CD1c-positive myeloid dendritic cell (primary cell): ENCODE results near the gene RGL1.

Experiments
- DNase-seq: peaks from one replicate; pipeline ENCODE4 v3.0.0-alpha.2; 2016; ENCODE audit errors: extremely low spot score

Gene RGL1

DNA sequence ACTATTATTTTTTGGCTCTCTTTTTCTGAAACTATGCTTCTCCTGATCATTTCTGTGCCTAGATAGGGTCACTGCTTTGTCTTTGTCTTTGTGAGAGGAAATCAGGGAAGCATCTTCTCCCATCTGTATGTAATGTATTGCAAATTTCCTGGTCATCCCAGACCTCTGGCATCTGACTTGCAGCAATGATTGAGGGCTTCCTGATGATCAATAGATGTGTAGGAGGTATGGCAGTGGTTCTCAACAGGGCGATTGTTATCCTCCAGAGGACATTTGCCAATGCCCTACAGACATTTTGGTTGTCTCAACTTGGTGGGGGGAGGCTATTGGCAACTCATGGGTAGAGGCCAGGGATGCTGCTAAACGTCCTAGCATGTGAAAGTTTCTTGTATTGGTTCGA is 64.7 kb downstream of the RGL1 start:
- no peak for DNase-seq

DNA sequence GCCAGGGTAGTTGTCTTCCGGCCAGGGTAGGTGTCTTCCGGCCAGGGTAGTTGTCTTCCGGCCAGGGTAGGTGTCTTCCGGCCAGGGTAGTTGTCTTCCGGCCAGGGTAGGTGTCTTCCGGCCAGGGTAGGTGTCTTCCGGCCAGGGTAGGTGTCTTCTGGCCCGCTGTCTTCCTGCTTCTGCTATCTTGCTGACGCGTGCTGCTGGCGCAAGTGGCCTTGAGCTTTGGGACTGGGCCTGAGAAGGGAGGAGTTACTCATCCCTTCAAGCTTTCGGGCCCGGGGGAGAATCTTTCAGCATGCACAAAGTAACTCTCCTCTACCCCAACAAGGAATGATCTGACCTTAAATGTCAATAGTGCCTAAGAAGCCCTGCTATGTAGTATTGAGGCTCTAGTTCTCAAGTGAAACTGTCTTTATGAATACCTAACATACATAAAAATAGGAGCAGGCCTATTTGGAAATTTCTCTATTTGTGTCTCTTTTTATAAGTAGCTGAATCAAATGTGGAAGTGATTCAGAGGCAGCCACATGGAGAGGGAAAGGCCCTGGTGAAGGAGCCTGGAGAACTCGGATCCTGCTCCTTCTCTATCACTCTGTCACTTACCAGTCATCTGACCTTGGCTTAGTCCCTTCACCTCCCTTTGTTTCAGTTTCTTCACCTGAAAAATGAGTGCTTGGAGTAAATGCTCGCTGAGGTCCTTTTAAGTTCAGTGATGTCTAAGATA is 65.6 kb downstream of the RGL1 start:
- peak; percentile 35 for DNase-seq

DNA sequence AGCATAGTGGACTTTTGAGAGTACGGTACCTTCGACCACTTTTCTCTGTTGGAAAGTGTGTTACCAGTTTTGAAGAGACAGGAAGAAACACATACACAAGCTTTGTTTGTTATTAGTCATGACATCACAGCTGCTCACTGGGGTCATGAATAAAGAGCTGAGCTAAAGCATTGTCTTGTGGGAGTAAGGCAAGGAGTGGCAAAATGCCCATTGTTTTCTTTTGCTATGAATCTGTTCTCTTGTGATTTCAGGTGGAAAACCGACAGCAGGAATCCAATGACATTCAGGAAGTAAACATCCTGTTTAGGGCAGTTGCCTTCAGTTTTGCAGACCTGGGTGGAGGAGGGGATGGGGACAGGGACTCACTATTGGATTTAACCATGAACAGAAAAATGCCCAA is 66.2 kb downstream of the RGL1 start:
- no peak for DNase-seq

DNA sequence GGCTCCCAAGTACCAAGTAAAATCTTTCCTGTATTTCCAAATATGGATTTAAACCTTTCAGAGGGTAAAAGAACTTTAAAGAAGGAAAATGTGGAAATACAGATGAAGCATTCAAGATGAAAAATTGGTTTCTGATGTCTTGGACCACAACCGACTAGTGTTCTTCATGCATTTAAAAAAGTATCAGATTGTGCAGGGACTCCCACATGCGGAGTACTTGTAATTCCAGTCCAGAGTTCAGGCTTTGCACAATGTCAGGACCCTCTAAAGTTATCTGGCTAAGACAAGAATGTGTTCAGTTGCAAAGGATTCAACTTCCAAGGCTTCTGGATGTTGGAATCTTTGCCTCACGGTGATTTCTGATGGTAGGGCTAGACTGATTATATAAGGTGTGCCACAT is 66.7 kb downstream of the RGL1 start:
- DNase-seq = no peak

DNA sequence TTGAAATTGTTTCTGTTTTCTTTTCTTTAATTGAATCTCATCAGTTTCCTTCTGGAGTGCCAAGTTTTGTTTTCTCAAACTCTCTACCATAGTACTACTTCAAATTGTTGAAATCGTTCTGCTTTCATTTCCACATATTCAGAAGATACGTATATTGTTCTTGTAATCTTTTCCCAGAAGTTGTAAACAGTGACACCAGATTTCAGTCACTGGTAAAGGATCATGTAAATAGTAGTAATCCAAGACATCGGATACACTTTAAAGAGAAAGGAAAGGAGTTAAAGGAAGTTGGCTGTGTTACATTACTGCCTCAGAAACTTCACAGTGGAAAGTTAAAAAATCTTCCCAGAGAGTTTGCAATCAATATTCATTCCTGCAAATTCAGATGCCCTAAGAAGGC is 67.5 kb downstream of the RGL1 start:
- DNase-seq = peak; percentile 38

DNA sequence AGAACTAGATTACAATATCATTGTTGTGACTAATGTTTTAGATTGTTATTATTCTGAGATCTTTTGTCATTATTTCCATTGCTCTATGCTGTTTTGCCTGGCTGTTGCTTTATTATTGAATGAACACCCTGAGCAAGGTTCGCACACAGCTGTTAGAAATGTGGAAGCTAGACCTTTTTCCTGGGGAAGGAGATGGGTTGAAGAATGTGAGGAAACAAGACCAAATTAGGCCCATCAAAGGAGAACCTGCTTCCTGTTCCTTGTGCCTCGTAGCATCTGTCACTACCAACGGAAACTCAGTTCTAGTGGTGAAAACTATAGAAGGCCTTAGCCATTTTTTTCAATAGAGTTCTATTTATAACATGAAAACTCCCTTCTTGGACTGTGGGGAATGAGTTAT is 68.7 kb downstream of the RGL1 start:
- peak; percentile 50 for DNase-seq

DNA sequence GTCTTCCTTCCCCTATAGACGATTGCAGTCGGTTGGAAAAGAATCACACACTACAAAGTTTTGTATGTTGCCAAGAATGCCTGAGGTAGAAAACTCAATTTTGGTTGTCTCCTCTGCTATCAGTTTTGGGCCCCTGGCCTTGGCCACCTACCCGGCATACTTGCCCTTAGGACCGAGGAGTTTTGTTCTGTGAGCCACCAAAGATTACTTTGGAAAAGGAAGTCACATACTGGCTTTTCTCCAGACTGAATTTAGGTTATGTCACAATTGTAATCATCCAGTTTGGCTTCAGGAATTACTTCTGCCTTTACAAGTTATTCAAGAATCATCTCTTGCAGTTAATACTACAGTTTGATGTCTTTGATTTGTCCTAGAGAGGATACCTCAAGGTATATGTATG is 71.4 kb downstream of the RGL1 start:
- DNase-seq = peak; percentile 33

DNA sequence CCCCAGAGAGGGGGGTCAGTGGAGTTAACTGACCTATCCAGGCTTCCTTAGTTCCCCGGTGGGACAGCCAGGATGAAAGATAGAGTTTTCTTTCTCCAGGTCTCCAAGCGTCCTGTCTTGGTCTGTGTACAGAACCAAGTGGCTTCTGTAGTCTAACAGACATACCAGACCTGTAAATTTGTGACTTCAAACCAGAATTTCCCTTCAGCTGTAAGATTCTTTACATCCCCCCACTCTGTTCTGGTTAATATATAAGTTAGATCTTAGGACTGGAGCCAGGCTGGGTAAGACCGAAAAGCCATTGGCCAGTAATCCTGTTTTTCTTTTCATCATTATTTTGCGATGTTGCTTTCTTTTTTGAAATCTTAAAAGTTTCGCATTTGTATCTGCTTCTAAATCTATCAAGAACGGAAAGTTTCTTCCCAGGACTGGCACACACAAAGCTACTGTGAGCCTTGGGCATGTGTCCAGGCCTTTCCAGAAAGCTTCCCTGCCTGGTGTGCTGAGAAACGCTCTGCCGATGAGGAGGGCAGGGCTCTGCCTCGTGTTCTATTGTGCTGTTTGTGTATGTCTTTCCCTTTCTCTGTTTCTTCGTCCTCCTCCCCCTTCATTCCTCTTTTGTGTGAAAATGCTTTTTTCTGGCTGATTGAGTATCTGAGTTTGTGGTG is 72.3 kb downstream of the RGL1 start:
- DNase-seq = no peak

DNA sequence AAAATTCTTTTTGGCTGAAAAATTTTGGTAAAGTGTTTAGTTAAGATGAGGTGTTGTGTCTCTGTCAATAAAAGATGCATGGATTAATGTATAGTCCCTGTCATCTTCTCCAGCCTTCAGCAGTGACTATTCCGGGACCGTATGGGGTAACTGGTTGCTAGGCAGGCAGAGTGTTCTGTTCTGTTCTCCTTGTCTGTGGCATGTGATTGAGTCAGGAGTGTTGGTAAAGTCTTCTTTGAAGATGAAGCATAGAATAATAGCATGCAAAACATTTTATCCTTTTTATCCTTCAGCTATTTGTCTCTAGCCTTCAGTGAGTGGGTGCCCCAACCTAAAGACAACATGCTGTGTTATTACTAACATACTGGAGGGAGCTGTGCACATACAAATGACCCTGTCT is 74.6 kb downstream of the RGL1 start:
- no peak for DNase-seq

DNA sequence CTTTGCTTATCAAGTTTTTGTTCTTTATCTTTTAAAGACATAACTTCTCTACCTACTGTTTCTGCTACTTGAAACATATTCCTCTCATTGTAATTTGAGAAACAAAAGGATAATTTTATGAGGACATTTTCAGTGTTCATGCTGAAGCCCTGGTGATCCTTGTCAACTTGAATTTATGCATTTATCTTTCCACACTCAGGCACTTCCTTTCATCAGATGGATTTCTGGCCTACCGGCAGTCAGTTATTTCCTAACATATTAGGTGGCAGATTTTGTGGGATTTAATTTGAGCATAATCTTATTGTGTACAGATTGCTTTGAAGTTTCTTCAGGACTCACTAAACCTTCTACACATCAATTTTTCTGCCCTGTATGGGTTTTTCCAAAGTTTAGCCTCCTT is 75.0 kb downstream of the RGL1 start:
- no peak for DNase-seq

DNA sequence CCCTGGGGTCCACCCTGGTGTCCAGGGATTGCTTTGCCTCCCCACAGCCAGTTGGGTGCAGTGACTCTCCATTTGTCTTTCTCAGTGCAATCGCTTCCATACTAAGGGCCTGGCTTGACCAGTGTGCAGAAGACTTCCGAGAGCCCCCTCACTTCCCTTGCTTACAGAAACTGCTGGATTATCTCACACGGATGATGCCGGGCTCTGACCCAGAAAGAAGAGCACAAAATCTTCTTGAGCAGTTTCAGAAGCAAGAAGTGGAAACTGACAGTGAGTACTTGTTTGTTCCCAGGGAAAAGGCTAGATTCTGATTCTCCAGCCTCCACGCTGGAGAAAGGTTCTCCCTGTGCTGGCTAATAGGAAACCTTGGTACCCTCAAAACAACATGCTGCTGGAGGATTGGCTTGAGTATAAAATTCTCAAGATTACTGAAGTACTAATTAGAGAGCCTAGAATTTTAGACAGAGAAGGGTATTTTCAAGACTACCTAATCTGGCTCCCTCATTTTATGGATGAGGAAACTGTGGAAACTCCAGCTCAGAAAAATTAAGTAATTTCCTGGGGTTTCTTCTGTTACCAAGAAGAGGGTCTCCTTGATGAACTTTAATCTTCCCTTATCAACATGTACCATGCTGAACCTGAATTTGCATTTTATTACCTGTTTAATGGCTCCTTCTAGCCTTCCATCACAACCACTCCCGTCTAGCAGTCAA is 75.8 kb downstream of the RGL1 start:
- no peak for DNase-seq

DNA sequence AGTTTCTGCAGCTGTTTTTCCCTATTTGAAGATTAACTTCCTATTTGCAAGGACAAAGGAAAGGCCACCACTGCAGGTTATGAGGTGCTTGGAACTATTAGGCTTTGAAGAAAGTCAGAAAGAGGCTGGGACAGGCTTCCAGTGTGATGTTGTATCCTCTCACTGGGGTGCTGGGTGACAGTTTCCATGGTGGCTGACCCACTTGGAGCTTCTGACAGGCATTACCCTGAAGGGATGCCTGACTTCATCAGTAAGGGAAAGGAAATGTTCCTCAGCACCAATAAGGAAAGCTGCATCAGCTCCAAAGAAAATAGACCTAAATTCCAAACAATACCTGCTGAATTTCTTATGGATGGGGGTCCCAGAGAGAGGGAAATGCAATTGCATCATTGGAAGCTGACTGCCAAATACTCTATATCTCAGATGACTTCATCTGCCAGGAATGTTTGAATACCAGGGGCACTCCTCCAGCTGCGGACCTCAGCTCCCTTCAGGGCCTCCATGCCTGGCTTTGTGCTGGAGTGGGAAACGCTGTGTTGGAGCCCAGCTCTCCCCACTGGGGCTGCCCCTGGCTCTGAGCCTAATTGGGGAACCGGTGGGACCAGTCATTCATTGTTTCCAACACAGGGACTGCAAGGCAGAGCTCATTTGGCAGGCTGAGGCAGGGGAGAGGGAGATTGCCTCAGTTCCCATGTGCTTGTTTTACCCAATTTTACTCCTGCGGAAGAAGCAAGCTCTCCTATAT is 76.6 kb downstream of the RGL1 start:
- DNase-seq = no peak

DNA sequence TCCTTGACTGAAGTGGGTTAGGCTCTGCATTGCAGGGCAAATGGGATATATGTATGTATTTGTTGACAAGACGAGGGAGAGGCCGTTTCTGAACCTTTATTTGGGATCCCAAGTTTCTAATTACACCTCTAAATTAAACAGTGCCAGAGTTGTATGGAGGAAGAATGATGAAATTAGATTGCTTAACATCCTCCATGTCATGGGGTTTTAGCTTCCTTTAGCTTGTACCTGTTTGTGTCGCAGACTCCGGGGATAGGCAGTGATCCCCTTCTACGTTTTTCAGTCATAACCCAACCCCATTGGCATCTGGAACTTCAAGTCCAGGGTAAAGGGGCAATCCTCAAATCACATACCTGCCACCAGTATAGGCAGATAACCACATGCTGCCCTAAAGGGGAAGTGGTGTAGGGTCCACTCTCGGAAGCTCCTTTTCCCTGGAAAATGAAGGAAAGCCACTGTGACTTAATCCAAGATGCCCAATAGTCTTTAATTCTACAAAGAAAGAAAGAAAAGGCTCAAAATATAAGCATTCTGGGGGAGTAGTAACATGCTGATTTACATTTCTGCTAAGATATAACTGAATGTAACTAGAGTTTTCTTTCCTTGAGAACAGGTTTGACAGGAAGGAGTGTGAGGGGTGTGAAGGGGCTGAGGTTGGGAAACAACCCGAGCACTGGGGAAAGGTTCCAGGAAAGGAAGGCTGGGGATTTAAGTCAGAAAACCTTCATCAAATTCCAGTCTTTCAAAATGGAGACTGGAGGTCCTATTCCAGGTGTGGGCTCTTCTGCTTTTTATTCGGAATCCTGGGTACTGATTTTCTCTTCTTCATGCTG is 77.6 kb downstream of the RGL1 start:
- DNase-seq = peak; percentile 26

DNA sequence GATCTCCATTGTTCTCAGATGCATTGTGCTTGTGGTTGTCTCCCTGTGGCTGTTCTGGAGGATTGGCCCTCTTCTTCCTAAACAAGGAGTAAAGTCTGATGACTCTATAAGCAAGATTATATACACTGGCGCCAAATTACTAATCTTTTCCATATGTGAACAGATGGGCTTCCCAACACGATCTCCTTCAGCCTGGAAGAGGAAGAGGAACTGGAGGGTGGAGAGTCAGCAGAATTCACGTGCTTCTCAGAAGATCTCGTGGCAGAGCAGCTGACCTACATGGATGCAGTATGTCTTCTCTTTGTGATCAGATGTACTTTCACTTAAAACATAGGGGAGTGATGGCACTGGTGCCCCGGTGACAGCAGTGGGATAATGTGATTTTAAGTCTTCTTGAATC is 78.7 kb downstream of the RGL1 start:
- peak; percentile 79 for DNase-seq

DNA sequence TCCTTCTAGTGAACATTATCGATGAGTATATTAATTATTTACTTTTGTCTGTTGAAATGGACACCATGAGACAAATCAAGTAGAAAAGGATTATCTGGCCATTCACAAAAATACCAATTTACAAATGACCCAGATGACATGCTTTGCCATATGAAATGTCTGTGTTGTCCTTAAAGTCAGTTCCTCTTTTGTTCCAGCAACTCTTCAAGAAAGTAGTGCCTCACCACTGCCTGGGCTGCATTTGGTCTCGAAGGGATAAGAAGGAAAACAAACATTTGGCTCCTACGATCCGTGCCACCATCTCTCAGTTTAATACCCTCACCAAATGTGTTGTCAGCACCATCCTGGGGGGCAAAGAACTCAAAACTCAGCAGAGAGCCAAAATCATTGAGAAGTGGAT is 79.6 kb downstream of the RGL1 start:
- DNase-seq = peak; percentile 28

DNA sequence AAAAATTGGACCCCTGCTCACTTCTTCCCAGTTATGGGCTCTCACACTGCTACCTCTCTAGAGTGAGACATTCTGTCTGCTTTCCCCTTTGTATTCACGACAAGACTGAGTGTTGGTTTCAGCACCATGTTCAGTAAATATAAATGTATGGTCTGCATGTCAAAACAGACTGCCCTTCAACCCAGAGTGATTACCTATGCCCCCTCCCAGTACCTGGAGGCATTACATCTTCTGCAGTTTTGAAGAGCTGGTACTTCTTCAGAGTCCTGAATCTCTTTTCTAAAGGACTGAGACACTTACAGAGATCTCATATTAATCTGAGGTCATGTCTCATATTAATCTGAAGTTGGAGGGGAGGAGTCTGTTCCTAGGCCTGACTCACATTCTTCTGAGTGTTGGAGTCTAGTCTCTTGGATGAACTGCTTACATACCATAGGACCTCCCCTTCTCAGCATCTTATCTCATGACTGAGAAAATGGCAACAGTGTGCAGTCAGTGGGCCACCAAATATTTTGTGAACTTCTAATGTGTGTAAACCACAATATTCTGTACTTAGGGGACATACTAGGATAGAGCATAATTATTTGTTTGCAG is 80.3 kb downstream of the RGL1 start:
- no peak for DNase-seq

DNA sequence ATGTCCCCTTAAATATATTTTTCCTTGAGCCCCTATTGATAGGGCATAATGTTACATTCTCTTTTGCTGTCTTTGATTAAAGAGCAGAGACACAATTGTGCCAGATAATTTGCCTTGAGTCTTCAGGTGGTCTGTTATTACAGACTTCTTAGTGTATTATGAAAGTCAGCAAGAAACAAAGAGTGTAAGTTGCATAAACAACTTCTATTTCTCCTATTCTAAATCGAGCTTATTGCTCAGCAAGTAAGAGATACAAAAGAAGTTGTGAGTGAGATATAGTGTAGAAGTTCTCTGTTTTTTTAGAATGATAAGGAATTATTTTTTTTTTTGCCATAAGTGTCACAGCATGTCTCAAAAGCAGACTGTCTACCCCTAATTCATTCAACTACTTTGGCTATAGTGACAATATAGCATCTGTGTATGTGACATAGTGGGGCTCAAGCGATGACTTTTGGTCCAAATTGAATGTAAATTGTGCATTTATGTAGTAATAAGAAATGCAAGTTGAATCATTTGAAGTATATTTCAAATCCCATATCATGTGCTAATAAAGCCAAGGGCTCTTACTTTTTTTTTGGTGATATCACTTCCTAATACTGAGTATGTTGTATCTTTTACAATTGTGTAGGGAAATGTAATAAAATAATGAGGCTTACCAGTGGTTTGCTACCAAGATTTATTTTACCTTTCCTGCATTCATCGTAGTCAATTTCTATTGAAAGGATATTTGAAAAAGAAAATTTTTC is 81.3 kb downstream of the RGL1 start:
- no peak for DNase-seq

DNA sequence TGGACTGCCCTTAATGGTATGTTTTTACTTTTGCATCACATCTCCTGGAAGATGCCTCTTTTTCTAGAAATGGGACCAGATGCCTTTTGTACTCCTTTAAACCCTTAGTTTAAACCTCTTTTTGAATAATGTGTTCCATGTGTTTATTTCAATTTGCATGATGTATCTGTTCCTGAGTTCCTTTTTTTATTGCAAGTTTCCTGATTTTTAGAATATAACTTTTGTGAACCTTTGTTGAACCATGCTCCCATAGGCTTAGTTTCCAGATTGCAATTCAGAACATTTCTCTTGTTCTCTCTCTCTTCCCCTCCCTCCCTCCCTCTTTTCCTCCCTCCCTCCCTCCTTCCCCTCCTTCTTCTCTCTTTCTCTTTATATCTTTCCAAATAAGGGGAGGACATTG is 81.9 kb downstream of the RGL1 start:
- no peak for DNase-seq

DNA sequence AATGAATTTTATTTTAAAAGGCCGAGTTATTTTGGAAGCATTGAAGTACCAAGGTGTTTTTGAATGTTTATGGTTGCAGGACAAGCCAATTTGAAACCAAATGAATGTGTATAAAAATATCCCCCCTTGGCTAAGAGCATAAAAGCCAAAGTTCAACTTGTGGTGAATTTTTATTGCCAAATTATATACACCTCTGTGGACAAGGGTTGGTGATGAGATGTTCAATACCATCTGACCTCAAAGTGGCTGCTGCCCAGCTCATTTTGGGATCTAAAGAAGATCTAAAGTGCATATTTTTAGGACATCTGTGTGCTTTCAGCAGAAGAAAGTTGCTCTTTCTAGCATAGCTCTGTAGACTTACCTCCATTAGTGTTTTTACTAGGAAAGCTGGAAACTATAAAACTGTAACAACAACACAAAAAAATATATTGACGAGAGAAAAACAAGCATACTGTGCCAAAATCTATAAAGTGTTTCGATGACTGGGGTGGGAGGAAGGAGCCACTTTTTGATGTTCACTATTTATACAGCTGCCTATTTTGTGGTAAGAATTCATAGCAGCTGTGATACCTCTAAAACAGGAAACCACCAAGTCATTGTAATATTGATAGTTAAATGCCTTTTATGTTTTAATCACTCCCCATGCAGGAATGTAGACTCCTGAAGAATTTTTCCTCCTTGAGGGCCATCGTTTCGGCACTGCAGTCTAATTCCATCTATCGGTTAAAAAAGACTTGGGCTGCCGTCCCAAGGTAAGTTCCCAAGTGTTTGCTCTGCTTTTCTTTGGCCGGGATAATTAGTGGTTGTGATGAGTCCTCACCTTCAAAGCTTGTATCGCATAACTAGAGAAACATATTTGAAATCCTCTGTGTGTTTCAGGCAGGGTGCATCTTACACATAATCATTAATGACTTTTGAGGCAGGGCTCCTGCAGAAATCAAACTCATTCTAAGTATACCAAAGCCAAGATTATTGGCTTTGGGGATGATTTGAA is 83.2 kb downstream of the RGL1 start:
- DNase-seq = no peak
